GM12878 (cell line): ENCODE measurements around the gene ITGA8. TPM values are rescaled to one million over a fixed set of nuclear protein-coding genes. Genes with fewer than 3 reads are reported as not detected.

Source experiments
- ATAC-seq: fragments of 200-7000 bp; cut with Tn5 transposase; 3 replicates; pipeline ENCODE4 v1.9.1; 2020; ENCODE audit warnings: mild to moderate bottlenecking, moderate library complexity
- BruUV-seq: library from RNA; stranded (reverse); fragments of 400-500 nt; replicated peaks from 2 replicates; lab custom pipeline; 2021; lab: Mats Ljungman, UMichigan
- CTCF ChIA-PET: fragments of 300-600 bp; sonication (Branson Sonifier 250); formaldehyde crosslinking; extraction: SDS; loops from one replicate; lab custom pipeline; 2021; ENCODE audit warnings: inconsistent platforms; lab: Yijun Ruan, JAX
- POLR2A ChIA-PET: fragments of 350-600 bp; formaldehyde crosslinking; extraction: SDS; loops from one replicate; lab custom pipeline; 2021; ENCODE audit warnings: inconsistent platforms; lab: Charles Lee
- RAD21 ChIA-PET: fragments of 300-600 bp; sonication (Branson Sonifier 250); formaldehyde crosslinking; loops from one replicate; lab custom pipeline; 2023; ENCODE audit warnings: antibody characterized with exemption; ENCODE audit not compliant: unreplicated experiment; lab: Charles Lee
- SMC1A ChIA-PET: fragments of 300-600 bp; sonication (Branson Sonifier 250); formaldehyde crosslinking; loops from one replicate; lab custom pipeline; 2023; ENCODE audit not compliant: unreplicated experiment, uncharacterized antibody; lab: Charles Lee
- DNase-seq: peaks from one replicate; pipeline ENCODE4 v3.0.0-alpha.2; 2011; ENCODE audit warnings: low read depth, low spot score
- FAIRE-seq: peaks from 3 replicates; lab custom pipeline; 2011; peaks lifted over from hg19 to GRCh38; lab: Jason Lieb, UNC
- H2AFZ ChIP-seq: 2 replicates; pipeline ENCODE4 v1.6.0; 2011; ENCODE audit warnings: low read depth, low read length, control low read depth; ENCODE audit not compliant: control insufficient read depth
- H3K27ac ChIP-seq: 2 replicates; pipeline ENCODE4 v1.5.1; 2011; ENCODE audit warnings: control low read depth; ENCODE audit not compliant: control insufficient read depth, insufficient read depth
- H3K27me3 ChIP-seq, 2 experiments: replicated peaks in 1 of 2; 2 replicates each; pipeline versions ENCODE4 v1.6.0 to v1.6.1; 2011; ENCODE audit warnings: low read length in 1 of 2; ENCODE audit not compliant: control insufficient read depth in 2 of 2, insufficient read depth in 2 of 2
- H3K36me3 ChIP-seq, 2 experiments: 2 replicates each; pipeline ENCODE4 v1.5.1; 2011; ENCODE audit warnings: low read length in 1 of 2; ENCODE audit not compliant: control insufficient read depth in 2 of 2, insufficient read depth in 2 of 2
- H3K4me1 ChIP-seq: 2 replicates; pipeline ENCODE4 v1.6.1; 2011; ENCODE audit warnings: mild to moderate bottlenecking, low read length, moderate library complexity, mixed read lengths; ENCODE audit not compliant: control insufficient read depth, insufficient read depth
- H3K4me2 ChIP-seq: 2 replicates; pipeline ENCODE4 v1.6.0; 2011; ENCODE audit warnings: control low read depth; ENCODE audit not compliant: control insufficient read depth, insufficient read depth
- H3K4me3 ChIP-seq: fragments of 200-600 bp; sonication (generic); 2 replicates; pipeline ENCODE4 v1.5.1; 2016
- H3K79me2 ChIP-seq: 2 replicates; pipeline ENCODE4 v1.6.0; 2011; ENCODE audit warnings: low read length; ENCODE audit not compliant: control insufficient read depth, insufficient read depth
- H3K9ac ChIP-seq: 2 replicates; pipeline ENCODE4 v1.8.0; 2011; ENCODE audit warnings: low read length, control low read depth, mixed read lengths; ENCODE audit not compliant: control insufficient read depth, insufficient read depth
- H3K9me3 ChIP-seq: replicated peaks from 3 replicates; pipeline ENCODE4 v1.5.1; 2011; ENCODE audit warnings: mild to moderate bottlenecking, low read length; ENCODE audit not compliant: control insufficient read depth, insufficient read depth
- H4K20me1 ChIP-seq: 2 replicates; pipeline ENCODE4 v1.6.0; 2011; ENCODE audit not compliant: control insufficient read depth, insufficient read depth
- CHD1 ChIP-seq: IDR thresholded peaks from 2 replicates; pipeline ENCODE4 v1.6.1; 2012; ENCODE audit warnings: low read depth, low read length, improper control_type of control experiment
- EP300 ChIP-seq, 2 experiments: fragments of 150-350 bp in 1 of 2; IDR thresholded peaks; 2 replicates each; pipeline ENCODE4 v1.6.1; 2011 to 2012; ENCODE audit warnings: low read depth in 2 of 2, low read length in 2 of 2, borderline replicate concordance in 1 of 2, improper control_type of control experiment in 1 of 2, inconsistent platforms in 1 of 2; ENCODE audit not compliant: control insufficient read depth in 1 of 2
- SIN3A ChIP-seq: IDR thresholded peaks from 2 replicates; pipeline ENCODE4 v1.6.1; 2012; ENCODE audit warnings: low read depth, low read length, improper control_type of control experiment
- SMAD5 ChIP-seq: IDR thresholded peaks from 2 replicates; pipeline ENCODE4 v1.6.1; 2016; ENCODE audit warnings: antibody characterized with exemption, low read depth
- WGBS: methylation state at CpG from one replicate; pipeline ENCODE4 v1.1.6; 2016; ENCODE audit warnings: low lambda C conversion rate; ENCODE audit not compliant: insufficient replicate concordance, insufficient coverage; ENCODE audit errors: missing lambda C conversion rate; 5-methylcytosine and 5-hydroxymethylcytosine counted together
- in situ Hi-C: fragments of 300-500 bp; cut with MboI; formaldehyde crosslinking; loops from 9 replicates; pipeline ENCODE4 v1.14.3; 2018; ENCODE audit warnings: mixed read lengths
- intact Hi-C: fragments of 100-400 bp; cut with micrococcal nuclease; formaldehyde crosslinking; loops from one replicate; pipeline ENCODE4 v1.14.2; 2022; ENCODE audit not compliant: unreplicated experiment
- polyA plus RNA-seq, 11 experiments: library from polyadenylated mRNA; depleted of rRNA in 4 of 11; unstranded in 6 of 11; stranded (reverse) in 5 of 11; fragments of >200 nt; fragmentation: Nextera tagmentation in 4 of 11; fragmentation: Illumina TruSeq in 1 of 11; extraction: Ambion mirVana in 4 of 11; extraction: Trizol in 1 of 11; gene quantifications; 1 replicate in 1 of 11; 2 replicates in 10 of 11; pipeline versions ENCODE4 v1.2.1 to v1.2.3, GENCODE V29; 2011 to 2016; ENCODE audit warnings: inconsistent platforms in 2 of 11, missing spikeins in 2 of 11, low read depth in 1 of 11
- total RNA-seq, 4 experiments: library from RNA; depleted of rRNA in 3 of 4; stranded (reverse); fragments of >200 nt in 3 of 4; fragmentation: Illumina TruSeq in 1 of 4; extraction: Trizol in 1 of 4; gene quantifications; 2 replicates each; pipeline versions ENCODE4 v1.2.1 to v1.2.3, GENCODE V29; 2013 to 2021
- TF ChIP-seq, protein P1 (sequence below): fragments of 450-650 bp; IDR thresholded peaks from 2 replicates; pipeline ENCODE4 v1.6.1; 2016; ENCODE audit warnings: mild to moderate bottlenecking

The ITGA8 gene
- total and polyA plus RNA-seq, 10 of the 15 experiments (the other 5 are each of a cell fraction or from before 2014, with no cell fraction given) = 0.03 TPM; not detected in 9

DNA sequence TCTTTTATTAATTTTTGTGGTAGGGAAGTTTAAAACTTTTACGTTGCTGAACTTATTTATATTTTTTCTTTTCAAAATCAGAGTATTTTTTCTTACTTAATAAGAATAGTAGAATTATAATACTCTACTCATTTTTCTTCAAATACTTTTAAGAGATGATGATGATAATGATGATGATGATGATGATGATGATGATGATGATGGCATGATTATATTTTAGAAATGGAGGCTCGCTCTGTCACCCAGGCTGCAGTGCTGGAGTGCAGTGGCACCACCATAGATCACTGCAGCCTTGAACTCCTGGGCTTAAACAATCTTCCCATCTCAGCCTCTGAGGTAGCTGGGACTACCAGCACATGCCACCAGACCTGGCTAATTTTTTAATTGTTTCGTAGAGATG lies 230.3 kb downstream of the ITGA8 start:
- no peak overlapping the region for H2AFZ ChIP-seq
- ChIA-PET RAD21 (no interaction called here), POLR2A (no interaction called here), CTCF (no interaction called here), SMC1A (no interaction called here)
- no peaks in the 10 kb centered on the region for H3K4me1 ChIP-seq
- no peaks in the 10 kb centered on the region for H4K20me1 ChIP-seq
- no peak overlapping the region for H3K9ac ChIP-seq
- H3K27me3 ChIP-seq = no peaks in the 10 kb centered on the region; a peak in 1 of 4 replicates
- no peaks in the 10 kb centered on the region for H3K36me3 ChIP-seq
- no peaks in the 10 kb centered on the region for H3K79me2 ChIP-seq
- ATAC-seq = no peak
- DNase-seq = no peak
- no TSS peak for BruUV-seq
- TF ChIP-seq SMAD5 = no peak
- no peak for TF ChIP-seq CHD1
- no peak for TF ChIP-seq EP300 (IDR thresholded peaks at IDR 0.05; ENCODE audit: borderline replicate concordance in 1 of 2, control insufficient read depth in 1 of 2, low read depth in 2 of 2, low read length in 2 of 2)
- no peak overlapping the region for H3K4me2 ChIP-seq
- H3K9me3 ChIP-seq = no peaks in the 10 kb centered on the region
- in situ Hi-C loops = no loop called here
- intact Hi-C loops = no loop called here
- H3K4me3 ChIP-seq = no peak overlapping the region
- FAIRE-seq = no peak
- WGBS = 18% methylated on average over 3 of the region's 3 CpGs
- H3K27ac ChIP-seq = no peak overlapping the region

DNA sequence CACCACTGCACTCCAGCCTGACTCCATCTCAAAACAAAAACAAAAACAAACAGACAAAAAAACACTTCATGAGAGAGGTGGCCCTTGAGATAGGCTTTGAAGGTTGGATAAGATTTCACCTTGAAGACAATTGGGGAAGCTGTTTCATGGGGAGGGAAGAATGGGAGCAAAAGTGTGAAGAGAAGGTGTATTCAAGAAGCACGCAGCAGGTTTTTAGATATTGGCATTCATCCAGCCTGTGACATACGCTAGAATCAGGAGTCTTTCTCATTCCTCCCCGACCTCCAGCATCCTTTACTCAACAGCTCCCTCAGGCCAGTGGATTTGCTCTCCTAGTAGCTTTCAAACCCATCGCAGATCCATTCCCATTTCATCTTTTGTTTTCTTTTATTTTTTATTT lies 232.3 kb downstream of the ITGA8 start:
- Histone ChIP-seq H3K4me3 (no peak overlapping the region), H3K27me3 (no peaks in the 10 kb centered on the region; a peak in 1 of 4 replicates), H3K9ac (no peak overlapping the region), H3K9me3 (no peaks in the 10 kb centered on the region), H4K20me1 (no peaks in the 10 kb centered on the region), H3K27ac (no peak overlapping the region), H3K4me2 (no peak overlapping the region), H3K4me1 (no peaks in the 10 kb centered on the region), H3K36me3 (no peaks in the 10 kb centered on the region), H3K79me2 (no peaks in the 10 kb centered on the region), H2AFZ (no peak overlapping the region)
- FAIRE-seq (no peak), ATAC-seq (no peak), DNase-seq (no peak)
- ChIA-PET CTCF (interaction anchor here (1.4 kb wide), 1 partner anchor 9 kb away, joined by 3 read pairs; no protein-coding TSS in a partner anchor), RAD21 (no interaction called here), POLR2A (no interaction called here), SMC1A (interaction anchor here (1.0 kb wide), 1 partner anchor 95 kb away, joined by 3 read pairs; no protein-coding TSS in a partner anchor)
- intact Hi-C loops (no loop called here), in situ Hi-C loops (no loop called here)
- BruUV-seq = no TSS peak
- 32% methylated on average over 4 of the region's 4 CpGs for WGBS
- TF ChIP-seq SIN3A = no peak
- TF ChIP-seq, protein P1, sequence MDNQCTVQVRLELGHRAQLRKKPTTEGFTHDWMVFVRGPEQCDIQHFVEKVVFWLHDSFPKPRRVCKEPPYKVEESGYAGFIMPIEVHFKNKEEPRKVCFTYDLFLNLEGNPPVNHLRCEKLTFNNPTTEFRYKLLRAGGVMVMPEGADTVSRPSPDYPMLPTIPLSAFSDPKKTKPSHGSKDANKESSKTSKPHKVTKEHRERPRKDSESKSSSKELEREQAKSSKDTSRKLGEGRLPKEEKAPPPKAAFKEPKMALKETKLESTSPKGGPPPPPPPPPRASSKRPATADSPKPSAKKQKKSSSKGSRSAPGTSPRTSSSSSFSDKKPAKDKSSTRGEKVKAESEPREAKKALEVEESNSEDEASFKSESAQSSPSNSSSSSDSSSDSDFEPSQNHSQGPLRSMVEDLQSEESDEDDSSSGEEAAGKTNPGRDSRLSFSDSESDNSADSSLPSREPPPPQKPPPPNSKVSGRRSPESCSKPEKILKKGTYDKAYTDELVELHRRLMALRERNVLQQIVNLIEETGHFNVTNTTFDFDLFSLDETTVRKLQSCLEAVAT = no peak
